Natural killer cell (primary cell): ENCODE measurements around the gene PLCD1. TPM values are rescaled to one million over a fixed set of nuclear protein-coding genes. Genes with fewer than 3 reads are reported as not detected.

Experiments used
- ATAC-seq, 3 donors: fragments of 150-1000 bp in 2 of 3; fragments of 200-7000 bp in 1 of 3; cut with Tn5 transposase; 1 replicate in 1 of 3; 2 replicates in 2 of 3; pipeline ENCODE4 v1.10.0; 2021; ENCODE audit warnings: mild to moderate bottlenecking in 2 of 3, moderate library complexity in 2 of 3
- DNase-seq, 2 donors: peaks; one replicate each; pipeline versions ENCODE4 v3.0.0 to v3.0.0-alpha.2; 2013 to 2021; ENCODE audit warnings: mixed read lengths in 1 of 2
- H3K27ac ChIP-seq: one replicate; pipeline ENCODE4 v1.5.1; 2013; ENCODE audit warnings: mild to moderate bottlenecking, low read length
- H3K27me3 ChIP-seq: one replicate; pipeline ENCODE4 v1.6.1; 2013; ENCODE audit warnings: low read length; ENCODE audit not compliant: control insufficient read depth, insufficient read depth
- H3K36me3 ChIP-seq: one replicate; pipeline ENCODE4 v1.6.1; 2013; ENCODE audit warnings: low read length; ENCODE audit not compliant: control insufficient read depth, insufficient read depth
- H3K4me1 ChIP-seq: one replicate; pipeline ENCODE4 v1.6.1; 2013; ENCODE audit warnings: low read length; ENCODE audit not compliant: control insufficient read depth, insufficient read depth
- H3K4me3 ChIP-seq: one replicate; pipeline ENCODE4 v1.5.1; 2013; ENCODE audit warnings: low read length
- H3K9me3 ChIP-seq: one replicate; pipeline ENCODE4 v1.6.1; 2013; ENCODE audit warnings: low read length; ENCODE audit not compliant: control insufficient read depth, insufficient read depth
- H3K27ac Mint-ChIP-seq, 2 donors: one replicate each; pipeline ENCODE4 v1.8.0; 2022; ENCODE audit warnings: mild to moderate bottlenecking in 2 of 2, mixed read lengths in 2 of 2, moderate library complexity in 1 of 2
- H3K27me3 Mint-ChIP-seq, 2 donors: one replicate each; pipeline ENCODE4 v1.8.0; 2022; ENCODE audit warnings: low read depth in 2 of 2, mixed read lengths in 2 of 2
- H3K36me3 Mint-ChIP-seq: one replicate; pipeline ENCODE4 v1.8.0; 2022; ENCODE audit warnings: mixed read lengths
- H3K4me1 Mint-ChIP-seq, 2 donors: one replicate each; pipeline ENCODE4 v1.8.0; 2022; ENCODE audit warnings: mixed read lengths in 2 of 2
- H3K4me3 Mint-ChIP-seq: one replicate; pipeline ENCODE4 v1.8.0; 2022; ENCODE audit warnings: mild to moderate bottlenecking, moderate library complexity, mixed read lengths
- H3K9me3 Mint-ChIP-seq, 2 donors: one replicate each; pipeline ENCODE4 v1.8.0; 2022; ENCODE audit warnings: mixed read lengths in 2 of 2
- CTCF ChIP-seq: fragments of 200-600 bp; IDR thresholded peaks from one replicate; pipeline ENCODE4 v1.8.0; 2022; ENCODE audit warnings: antibody characterized with exemption
- WGBS: methylation state at CpG from one replicate; pipeline ENCODE4 v1.1.7; 2013; ENCODE audit warnings: missing lambda C conversion rate; ENCODE audit not compliant: insufficient coverage; 5-methylcytosine and 5-hydroxymethylcytosine counted together
- intact Hi-C: fragments of 100-400 bp; cut with micrococcal nuclease; formaldehyde crosslinking; loops from one replicate; pipeline ENCODE4 v1.14.2; 2022
- total RNA-seq, 4 donors: library from RNA; stranded (reverse); fragments of 120-200 nt in 1 of 4; gene quantifications; one replicate each; pipeline versions ENCODE4 v1.2.3 to v1.2.4, GENCODE V29; 2013 to 2022

The PLCD1 gene
- total RNA-seq, 3 donors from 2014 or later (not counting 1 experiment from before 2014, with no cell fraction given) = 27.7 to 38.1 (median 29.4) TPM

GRCh38 chr3:38027466-38028465 is 1.7 kb downstream of the PLCD1 start:
- intact Hi-C loops = no loop called here
- Mint-ChIP-seq H3K27ac (peak overlapping the region in 1 of 2 donors; percentile 42), H3K27me3 (peaks cover 11 to 14% of the 10 kb centered on the region in 2 donors), H3K36me3 (no peaks in the 10 kb centered on the region), H3K9me3 (no peaks in the 10 kb centered on the region), H3K4me3 (peak overlapping the region; percentile 80), H3K4me1 (peaks cover 23 to 47% of the 10 kb centered on the region in 2 donors)
- no peak overlapping the region for H3K27ac ChIP-seq
- no peaks in the 10 kb centered on the region for H3K36me3 ChIP-seq
- H3K9me3 ChIP-seq = no peaks in the 10 kb centered on the region
- TF ChIP-seq CTCF = no peak
- ATAC-seq (no peak), DNase-seq (no peak)
- peaks cover 55% of the 10 kb centered on the region for H3K4me1 ChIP-seq
- H3K4me3 ChIP-seq = no peak overlapping the region
- 97% methylated on average over 6 of the region's 6 CpGs for WGBS
- H3K27me3 ChIP-seq = peaks cover 20% of the 10 kb centered on the region

- Mint-ChIP-seq H3K4me3 (no peak overlapping the region), H3K4me1 (peaks cover 27 to 53% of the 10 kb centered on the region in 2 donors), H3K9me3 (no peaks in the 10 kb centered on the region), H3K27ac (no peak overlapping the region), H3K36me3 (no peaks in the 10 kb centered on the region), H3K27me3 (peaks cover 11 to 14% of the 10 kb centered on the region in 2 donors)
- Histone ChIP-seq H3K27me3 (peaks cover 20% of the 10 kb centered on the region), H3K4me3 (no peak overlapping the region), H3K4me1 (peaks cover 59% of the 10 kb centered on the region), H3K36me3 (no peaks in the 10 kb centered on the region), H3K9me3 (no peaks in the 10 kb centered on the region), H3K27ac (no peak overlapping the region)
- TF ChIP-seq CTCF = no peak
- WGBS = 66% methylated on average over 3 of the region's 4 CpGs
- intact Hi-C loops = no loop called here
- ATAC-seq = no peak
- DNase-seq = no peak
Measured at GRCh38 chr3:38026856-38027255, 2.6 kb downstream of the PLCD1 start.

- Mint-ChIP-seq H3K4me3 (peak overlapping the region; percentile 92), H3K4me1 (peaks cover 22 to 57% of the 10 kb centered on the region in 2 donors), H3K27ac (peak overlapping the region; percentile 90 to 99), H3K9me3 (no peaks in the 10 kb centered on the region), H3K27me3 (peaks cover 0 to under 1% of the 10 kb centered on the region in 2 donors), H3K36me3 (no peaks in the 10 kb centered on the region)
- TF ChIP-seq CTCF = no peak
- peak in 1 of 3 donors; percentile 3 for ATAC-seq
- Histone ChIP-seq H3K36me3 (peaks cover 3% of the 10 kb centered on the region), H3K27me3 (no peaks in the 10 kb centered on the region), H3K9me3 (no peaks in the 10 kb centered on the region), H3K27ac (peak overlapping the region; percentile 90), H3K4me1 (peaks cover 32% of the 10 kb centered on the region), H3K4me3 (no peak overlapping the region)
- DNase-seq = no peak
- intact Hi-C loops = no loop called here
- 86% methylated on average over 6 of the region's 6 CpGs for WGBS
Measured at GRCh38 chr3:38022896-38023709, 6.3 kb downstream of the PLCD1 start.
